KOPT-K1 (cell line): ENCODE results near the gene TSPEAR.

Experiments used
- H3K27ac ChIP-seq: fragments of 200-600 bp; sonication (generic); 2 replicates; pipeline ENCODE4 v1.5.1; 2016; ENCODE audit warnings: antibody characterized with exemption, mild to moderate bottlenecking, low read depth, low read length; ENCODE audit not compliant: poor library complexity, severe bottlenecking
- H3K36me3 ChIP-seq: fragments of 200-600 bp; sonication (generic); 2 replicates; pipeline ENCODE4 v1.5.1; 2017; ENCODE audit warnings: antibody characterized with exemption, mild to moderate bottlenecking, low read length, moderate library complexity; ENCODE audit not compliant: insufficient read depth
- H3K9me3 ChIP-seq: fragments of 200-600 bp; sonication (generic); 2 replicates; pipeline ENCODE4 v1.5.1; 2017; ENCODE audit warnings: antibody characterized with exemption, low read length, mild to moderate bottlenecking; ENCODE audit not compliant: insufficient read depth, poor library complexity, severe bottlenecking

The TSPEAR gene

GRCh38 chr21:44544566-44544965 is 166.8 kb downstream of the TSPEAR start:
- H3K27ac ChIP-seq: no peak overlapping the region
- H3K36me3 ChIP-seq: no peaks in the 10 kb centered on the region
- peaks cover 15% of the 10 kb centered on the region for H3K9me3 ChIP-seq

- H3K36me3 ChIP-seq: no peaks in the 10 kb centered on the region
- H3K9me3 ChIP-seq: peaks cover 15% of the 10 kb centered on the region
- H3K27ac ChIP-seq: no peak overlapping the region
Observed at GRCh38 chr21:44542716-44543115, 168.7 kb downstream of the TSPEAR start.

GRCh38 chr21:44540741-44541288 is 170.6 kb downstream of the TSPEAR start:
- Histone ChIP-seq H3K9me3 (no peaks in the 10 kb centered on the region), H3K36me3 (no peaks in the 10 kb centered on the region), H3K27ac (no peak overlapping the region)

GRCh38 chr21:44539991-44540666 is 171.2 kb downstream of the TSPEAR start, which contains the start of gene KRTAP10-1:
TSS of gene KRTAP10-1 (minus strand) at chr21:44540195. CDS start at chr21:44540150, 45 bp downstream.
- no peaks in the 10 kb centered on the region for H3K36me3 ChIP-seq
- no peaks in the 10 kb centered on the region for H3K9me3 ChIP-seq
- H3K27ac ChIP-seq: no peak within 1 kb of the TSS

GRCh38 chr21:44539046-44539445 is 172.3 kb downstream of the TSPEAR start:
- no peaks in the 10 kb centered on the region for H3K36me3 ChIP-seq
- H3K9me3 ChIP-seq: no peaks in the 10 kb centered on the region
- no peak overlapping the region for H3K27ac ChIP-seq

GRCh38 chr21:44537930-44538911 is 173.2 kb downstream of the TSPEAR start:
- Histone ChIP-seq H3K27ac (no peak overlapping the region), H3K36me3 (no peaks in the 10 kb centered on the region), H3K9me3 (no peaks in the 10 kb centered on the region)

- H3K27ac ChIP-seq: no peak overlapping the region
- no peaks in the 10 kb centered on the region for H3K36me3 ChIP-seq
Observed at GRCh38 chr21:44535963-44536362, 175.4 kb downstream of the TSPEAR start.

GRCh38 chr21:44534688-44535087 is 176.7 kb downstream of the TSPEAR start:
- Histone ChIP-seq H3K36me3 (no peaks in the 10 kb centered on the region), H3K9me3 (no peaks in the 10 kb centered on the region), H3K27ac (no peak overlapping the region)

More at GRCh38 chr21:44535963-44536362, 175.4 kb downstream of the TSPEAR start:
- H3K9me3 ChIP-seq: no peaks in the 10 kb centered on the region

- H3K36me3 ChIP-seq: no peaks in the 10 kb centered on the region
- no peak overlapping the region for H3K27ac ChIP-seq
- no peaks in the 10 kb centered on the region for H3K9me3 ChIP-seq
Observed at GRCh38 chr21:44533891-44534627, 177.3 kb downstream of the TSPEAR start.

- Histone ChIP-seq H3K27ac (no peak overlapping the region), H3K36me3 (no peaks in the 10 kb centered on the region), H3K9me3 (no peaks in the 10 kb centered on the region)
Observed at GRCh38 chr21:44533121-44533890, 178.1 kb downstream of the TSPEAR start.

- Histone ChIP-seq H3K9me3 (no peaks in the 10 kb centered on the region), H3K36me3 (no peaks in the 10 kb centered on the region)
Observed at GRCh38 chr21:44532712-44533111, 178.7 kb downstream of the TSPEAR start.

GRCh38 chr21:44531606-44532564 is 179.5 kb downstream of the TSPEAR start:
- Histone ChIP-seq H3K36me3 (no peaks in the 10 kb centered on the region), H3K27ac (no peak overlapping the region), H3K9me3 (no peaks in the 10 kb centered on the region)

More at GRCh38 chr21:44532712-44533111, 178.7 kb downstream of the TSPEAR start:
- no peak overlapping the region for H3K27ac ChIP-seq

GRCh38 chr21:44530903-44531605 is 180.3 kb downstream of the TSPEAR start:
- H3K27ac ChIP-seq: no peak overlapping the region
- H3K9me3 ChIP-seq: no peaks in the 10 kb centered on the region
- H3K36me3 ChIP-seq: no peaks in the 10 kb centered on the region
